Body of pancreas (tissue), 4 donors: Measurements from ENCODE around the gene POU3F2.

Experiments used
- CTCF ChIP-seq, 7 experiments: fragments of 450-650 bp in 4 of 7; fragments of 200-600 bp in 3 of 7; sonication (generic) in 3 of 7; IDR thresholded peaks; one replicate each; pipeline ENCODE4 v1.5.1; 2016 to 2019; ENCODE audit warnings: antibody characterized with exemption in 7 of 7
- POLR2A ChIP-seq, 3 donors: fragments of 450-650 bp; IDR thresholded peaks; one replicate each; pipeline ENCODE4 v1.6.1; 2016; ENCODE audit warnings: antibody characterized with exemption in 3 of 3, mild to moderate bottlenecking in 2 of 3

- TF ChIP-seq POLR2A (IDR thresholded peaks at IDR 0.05) = no peak
- no peak for TF ChIP-seq CTCF (IDR thresholded peaks at IDR 0.05)
Observed at GRCh38 chr6:98864497-98864896, 30.1 kb downstream of the POU3F2 start.
